Activated CD8-positive, alpha-beta memory T cell treated with anti-CD3 and anti-CD28 coated beads, Interleukin-2, amount 10 ng/mL, durations not matched to agents 7 days and 5 days (primary cell): ENCODE measurements around the gene TMED4. TPM values are rescaled to one million over a fixed set of nuclear protein-coding genes. Genes with fewer than 3 reads are reported as not detected.
A peak's percentile ranks its signal among the peaks of the same experiment; 100 is the strongest.
"Not testable (repeated sequence)": the region's sequence is repeated elsewhere in the genome, so short reads cannot be mapped to it uniquely, and the experiment has no call there.

Experiments
- ATAC-seq: fragments of 150-1000 bp; cut with Tn5 transposase; one replicate; pipeline ENCODE4 v1.10.0; 2021; ENCODE audit warnings: moderate library complexity
- CTCF ChIA-PET: fragments of 350-600 bp; sonication (Branson Sonifier 250); formaldehyde crosslinking; loops from one replicate; lab custom pipeline; 2021; ENCODE audit warnings: antibody characterized with exemption; lab: Charles Lee
- DNase-seq: peaks from one replicate; pipeline ENCODE4 v3.0.0-alpha.2; 2020
- H3K27ac Mint-ChIP-seq: one replicate; pipeline ENCODE4 v1.8.0; 2021; ENCODE audit warnings: mild to moderate bottlenecking, mixed read lengths
- H3K27me3 Mint-ChIP-seq: one replicate; pipeline ENCODE4 v1.8.0; 2021; ENCODE audit warnings: mixed read lengths
- H3K36me3 Mint-ChIP-seq: one replicate; pipeline ENCODE4 v1.8.0; 2021; ENCODE audit warnings: mild to moderate bottlenecking, mixed read lengths
- H3K4me1 Mint-ChIP-seq: one replicate; pipeline ENCODE4 v1.8.0; 2021; ENCODE audit warnings: mixed read lengths
- H3K4me3 Mint-ChIP-seq: one replicate; pipeline ENCODE4 v1.8.0; 2021; ENCODE audit warnings: mild to moderate bottlenecking, moderate library complexity, mixed read lengths
- H3K9me3 Mint-ChIP-seq: one replicate; pipeline ENCODE4 v1.8.0; 2022; ENCODE audit warnings: low read depth, mixed read lengths
- total RNA-seq, 2 experiments: library from RNA; stranded (reverse); gene quantifications; one replicate each; pipeline ENCODE4 v1.2.3, GENCODE V29; 2021

The TMED4 gene
- total RNA-seq, 2 experiments from 2014 or later, result 74.8 to 77.4 TPM

- H3K9me3 Mint-ChIP-seq, result no peaks in the 10 kb centered on the region
- DNase-seq (peak; percentile 97), ATAC-seq (peak; percentile 97)
- H3K4me3 Mint-ChIP-seq, result peak within 1 kb of the TSS; percentile 85
- H3K27me3 Mint-ChIP-seq, result no peaks in the 10 kb centered on the region
- CTCF ChIA-PET, result interaction anchor here (0.7 to 2.1 kb wide), 10 partner anchors 9 to 563 kb away, joined by 3 to 20 read pairs (median 3); partner anchors contain the start of gene H2AZ2
- H3K27ac Mint-ChIP-seq, result peak within 1 kb of the TSS; percentile 91
- peaks cover 47% of the 10 kb centered on the region for H3K36me3 Mint-ChIP-seq
- H3K4me1 Mint-ChIP-seq, result peaks cover 34% of the 10 kb centered on the region
Observed at GRCh38 chr7:44573464-44574286, 8.4 kb downstream of the TMED4 start, which contains the start of gene DDX56. DDX56 (minus strand) TSS chr7:44573908; CDS start chr7:44573895, 13 bp downstream.

GRCh38 chr7:44572771-44573170, 9.3 kb downstream of the TMED4 start:
- CTCF ChIA-PET, result interaction anchor here (0.6 to 2.1 kb wide), 9 partner anchors 8 to 372 kb away, joined by 3 to 20 read pairs (median 4); partner anchors contain the start of genes NUDCD3 and YKT6
- DNase-seq, result no peak
- peak overlapping the region; percentile 85 for H3K4me3 Mint-ChIP-seq
- H3K27me3 Mint-ChIP-seq, result no peaks in the 10 kb centered on the region
- peaks cover 50% of the 10 kb centered on the region for H3K36me3 Mint-ChIP-seq
- no peak for ATAC-seq
- H3K27ac Mint-ChIP-seq, result peak overlapping the region; percentile 91
- no peaks in the 10 kb centered on the region for H3K9me3 Mint-ChIP-seq
- peaks cover 34% of the 10 kb centered on the region for H3K4me1 Mint-ChIP-seq

GRCh38 chr7:44569959-44570358, 12.1 kb downstream of the TMED4 start:
- Mint-ChIP-seq H3K9me3 (no peaks in the 10 kb centered on the region), H3K4me1 (peaks cover 22% of the 10 kb centered on the region), H3K27me3 (no peaks in the 10 kb centered on the region), H3K36me3 (peaks cover 52% of the 10 kb centered on the region), H3K4me3 (no peak overlapping the region), H3K27ac (no peak overlapping the region)
- ATAC-seq (no peak), DNase-seq (no peak)
- CTCF ChIA-PET, result interaction anchor here (0.6 kb wide), 1 partner anchor 351 kb away, joined by 3 read pairs; no protein-coding TSS in a partner anchor

- no peak for ATAC-seq
- peaks cover 14% of the 10 kb centered on the region for H3K4me1 Mint-ChIP-seq
- H3K4me3 Mint-ChIP-seq, result no peak overlapping the region
- no peak for DNase-seq
- no peaks in the 10 kb centered on the region for H3K9me3 Mint-ChIP-seq
- H3K36me3 Mint-ChIP-seq, result peaks cover 57% of the 10 kb centered on the region
- CTCF ChIA-PET, result interaction anchor here (0.5 to 1.3 kb wide), 2 partner anchors 61 to 328 kb away, joined by 3 read pairs; no protein-coding TSS in a partner anchor
- H3K27ac Mint-ChIP-seq, result no peak overlapping the region
- H3K27me3 Mint-ChIP-seq, result no peaks in the 10 kb centered on the region
Observed at GRCh38 chr7:44568771-44569560, 13.1 kb downstream of the TMED4 start.

- Mint-ChIP-seq H3K4me1 (peaks cover 11% of the 10 kb centered on the region), H3K27me3 (no peaks in the 10 kb centered on the region), H3K9me3 (no peaks in the 10 kb centered on the region), H3K27ac (no peak overlapping the region), H3K36me3 (peaks cover 55% of the 10 kb centered on the region), H3K4me3 (no peak overlapping the region)
- no peak for ATAC-seq
- no peak for DNase-seq
- CTCF ChIA-PET, result interaction anchor here (1.3 kb wide), 2 partner anchors 308 to 327 kb away, joined by 3 to 4 read pairs; no protein-coding TSS in a partner anchor
Observed at GRCh38 chr7:44567884-44568283, 14.1 kb downstream of the TMED4 start.

GRCh38 chr7:44566680-44567079, 15.4 kb downstream of the TMED4 start:
- no peak for ATAC-seq
- DNase-seq, result no peak
- Mint-ChIP-seq H3K36me3 (peaks cover 45% of the 10 kb centered on the region), H3K27me3 (no peaks in the 10 kb centered on the region), H3K4me1 (peaks cover 2% of the 10 kb centered on the region), H3K9me3 (no peaks in the 10 kb centered on the region), H3K27ac (no peak overlapping the region), H3K4me3 (no peak overlapping the region)
- CTCF ChIA-PET, result interaction anchor here (1.3 to 3.9 kb wide), 7 partner anchors 16 to 325 kb away, joined by 4 to 37 read pairs (median 8); partner anchors contain the start of gene TMED4

- peak overlapping the region; percentile 41 for H3K27ac Mint-ChIP-seq
- no peaks in the 10 kb centered on the region for H3K4me1 Mint-ChIP-seq
- H3K4me3 Mint-ChIP-seq, result no peak overlapping the region
- no peaks in the 10 kb centered on the region for H3K27me3 Mint-ChIP-seq
- H3K9me3 Mint-ChIP-seq, result no peaks in the 10 kb centered on the region
- ATAC-seq (peak; percentile 41), DNase-seq (no peak)
- H3K36me3 Mint-ChIP-seq, result peaks cover 39% of the 10 kb centered on the region
- CTCF ChIA-PET, result interaction anchor here (0.8 to 3.9 kb wide), 41 partner anchors 8 to 626 kb away, joined by 3 to 37 read pairs (median 4); partner anchors contain the start of genes DDX56, NUDCD3, OGDH and POLD2
Observed at GRCh38 chr7:44565795-44566559, 16.1 kb downstream of the TMED4 start.

GRCh38 chr7:44565097-44565794, 16.8 kb downstream of the TMED4 start:
- no peaks in the 10 kb centered on the region for H3K27me3 Mint-ChIP-seq
- no peaks in the 10 kb centered on the region for H3K9me3 Mint-ChIP-seq
- DNase-seq (peak; percentile 73), ATAC-seq (peak; percentile 91)
- CTCF ChIA-PET, result interaction anchor here (0.7 to 3.9 kb wide), 42 partner anchors 9 to 625 kb away, joined by 3 to 37 read pairs (median 4); partner anchors contain the start of genes DDX56, NUDCD3, OGDH and POLD2
- peak overlapping the region; percentile 41 for H3K27ac Mint-ChIP-seq
- H3K4me3 Mint-ChIP-seq, result no peak overlapping the region
- H3K36me3 Mint-ChIP-seq, result peaks cover 34% of the 10 kb centered on the region
- H3K4me1 Mint-ChIP-seq, result no peaks in the 10 kb centered on the region

GRCh38 chr7:44564606-44565005, 17.4 kb downstream of the TMED4 start:
- ATAC-seq, result no peak
- H3K4me1 Mint-ChIP-seq, result no peaks in the 10 kb centered on the region
- peak overlapping the region; percentile 30 for H3K27ac Mint-ChIP-seq
- H3K27me3 Mint-ChIP-seq, result no peaks in the 10 kb centered on the region
- H3K4me3 Mint-ChIP-seq, result no peak overlapping the region
- peaks cover 30% of the 10 kb centered on the region for H3K36me3 Mint-ChIP-seq
- no peak for DNase-seq
- H3K9me3 Mint-ChIP-seq, result no peaks in the 10 kb centered on the region
- CTCF ChIA-PET, result interaction anchor here (0.9 to 3.9 kb wide), 28 partner anchors 8 to 483 kb away, joined by 3 to 37 read pairs (median 4); partner anchors contain the start of genes DDX56, NUDCD3, OGDH and POLD2

GRCh38 chr7:44563171-44563679, 18.8 kb downstream of the TMED4 start:
- DNase-seq (no peak), ATAC-seq (no peak)
- CTCF ChIA-PET, result interaction anchor here (1.5 to 3.9 kb wide), 2 partner anchors 281 to 322 kb away, joined by 3 to 37 read pairs; no protein-coding TSS in a partner anchor

GRCh38 chr7:44562622-44562962, 19.4 kb downstream of the TMED4 start:
- not testable (repeated sequence) for H3K9me3 Mint-ChIP-seq, H3K4me3 Mint-ChIP-seq, H3K4me1 Mint-ChIP-seq, ATAC-seq, DNase-seq, H3K27me3 Mint-ChIP-seq, H3K27ac Mint-ChIP-seq
- H3K36me3 Mint-ChIP-seq, result peaks cover 14% of the 10 kb centered on the region
- CTCF ChIA-PET, result interaction anchor here (1.2 kb wide), 1 partner anchor 87 kb away, joined by 3 read pairs; no protein-coding TSS in a partner anchor

More at GRCh38 chr7:44563171-44563679, 18.8 kb downstream of the TMED4 start:
- Mint-ChIP-seq H3K4me1 (no peaks in the 10 kb centered on the region), H3K4me3 (no peak overlapping the region), H3K9me3 (no peaks in the 10 kb centered on the region), H3K36me3 (peaks cover 18% of the 10 kb centered on the region), H3K27ac (no peak overlapping the region), H3K27me3 (no peaks in the 10 kb centered on the region)
